PC-9 (cell line): ENCODE results near the gene PCDHGA12. TPM values are rescaled to one million over a fixed set of nuclear protein-coding genes. Genes with fewer than 3 reads are reported as not detected.

Experiments used
- BruUV-seq: library from RNA; stranded (reverse); fragments of 400-500 nt; replicated peaks from 2 replicates; lab custom pipeline; 2021; lab: Mats Ljungman, UMichigan
- CTCF ChIA-PET: fragments of 300-600 bp; sonication (Branson Sonifier 250); formaldehyde crosslinking; loops from one replicate; lab custom pipeline; 2022; ENCODE audit warnings: antibody characterized with exemption; lab: Charles Lee
- POLR2A ChIA-PET: fragments of 300-600 bp; sonication (Branson Sonifier 250); formaldehyde crosslinking; loops from one replicate; lab custom pipeline; 2022; ENCODE audit warnings: antibody characterized with exemption; ENCODE audit not compliant: unreplicated experiment; lab: Charles Lee
- DNase-seq, 2 experiments: peaks; one replicate each; pipeline versions ENCODE4 v3.0.0 to v3.0.0-alpha.2; 2015 to 2022; ENCODE audit warnings: mixed read lengths in 1 of 2
- H2AFZ ChIP-seq: fragments of 200-600 bp; sonication (generic); 2 replicates; pipeline ENCODE4 v1.8.1; 2017; ENCODE audit warnings: antibody characterized with exemption
- H3F3A ChIP-seq: fragments of 200-600 bp; sonication (generic); 2 replicates; pipeline ENCODE4 v1.8.1; 2017; ENCODE audit warnings: antibody characterized with exemption, mild to moderate bottlenecking, low read depth; ENCODE audit not compliant: insufficient read depth
- H3K27ac ChIP-seq: fragments of 200-600 bp; sonication (generic); 2 replicates; pipeline ENCODE4 v1.6.1; 2016; ENCODE audit warnings: mixed run types
- H3K27me3 ChIP-seq: fragments of 200-600 bp; sonication (generic); 2 replicates; pipeline ENCODE4 v1.6.1; 2016; ENCODE audit warnings: low read depth, mixed run types; ENCODE audit not compliant: insufficient read depth
- H3K36me3 ChIP-seq: fragments of 200-600 bp; sonication (generic); 2 replicates; pipeline ENCODE4 v1.6.1; 2016; ENCODE audit warnings: low read depth, mixed run types
- H3K4me1 ChIP-seq: fragments of 200-600 bp; sonication (generic); replicated peaks from 2 replicates; pipeline ENCODE4 v1.6.1; 2016; ENCODE audit warnings: mixed run types; ENCODE audit not compliant: insufficient read depth
- H3K4me2 ChIP-seq: fragments of 200-600 bp; sonication (generic); 2 replicates; pipeline ENCODE4 v1.6.1; 2017; ENCODE audit warnings: mixed run types
- H3K4me3 ChIP-seq: fragments of 200-600 bp; sonication (generic); 2 replicates; pipeline ENCODE4 v1.6.1; 2016; ENCODE audit warnings: mixed run types
- H3K79me2 ChIP-seq: fragments of 200-600 bp; sonication (generic); 2 replicates; pipeline ENCODE4 v1.6.1; 2017; ENCODE audit warnings: low read depth, mixed run types
- H3K9me2 ChIP-seq: fragments of 200-600 bp; sonication (generic); 2 replicates; pipeline ENCODE4 v1.8.1; 2017; ENCODE audit warnings: mild to moderate bottlenecking; ENCODE audit not compliant: insufficient read depth
- H3K9me3 ChIP-seq: fragments of 200-600 bp; sonication (generic); 2 replicates; pipeline ENCODE4 v1.8.1; 2016; ENCODE audit warnings: low read depth; ENCODE audit not compliant: insufficient read depth
- H4K20me1 ChIP-seq: fragments of 200-600 bp; sonication (generic); 2 replicates; pipeline ENCODE4 v1.8.1; 2017; ENCODE audit not compliant: insufficient read depth
- CTCF ChIP-seq: fragments of 200-600 bp; sonication (generic); conservative IDR thresholded peaks from 2 replicates; pipeline ENCODE4 v1.6.1; 2017; ENCODE audit warnings: mixed run types, antibody characterized with exemption, mild to moderate bottlenecking, moderate library complexity
- EZH2 ChIP-seq: fragments of 200-600 bp; sonication (generic); IDR thresholded peaks from 2 replicates; pipeline ENCODE4 v1.8.0; 2017; ENCODE audit warnings: antibody characterized with exemption, low read depth
- intact Hi-C: fragments of 100-400 bp; cut with micrococcal nuclease; formaldehyde crosslinking; loops from one replicate; pipeline ENCODE4 v1.10.0; 2022; ENCODE audit not compliant: unreplicated experiment
- total RNA-seq: library from RNA; stranded (reverse); gene quantifications from 2 replicates; pipeline ENCODE4 v1.2.3, GENCODE V29; 2021

Gene PCDHGA12
- total RNA-seq, 1 experiment from 2014 or later, result not detected

- Histone ChIP-seq H3K79me2 (no peaks in the 10 kb centered on the region), H3K4me1 (no peaks in the 10 kb centered on the region), H4K20me1 (no peaks in the 10 kb centered on the region), H3K27me3 (peaks cover 10% of the 10 kb centered on the region; the same call in 1 of the 2 replicates), H3K36me3 (no peaks in the 10 kb centered on the region), H3F3A (no peaks in the 10 kb centered on the region), H2AFZ (no peak overlapping the region), H3K9me3 (no peaks in the 10 kb centered on the region), H3K9me2 (no peaks in the 10 kb centered on the region), H3K27ac (no peak overlapping the region), H3K4me2 (no peak overlapping the region), H3K4me3 (no peak overlapping the region)
- intact Hi-C loops, result loop anchor here (10.0 kb wide), 1 partner anchor 94 kb away; the partner anchor contains the start of gene TAF7
- CTCF ChIA-PET, result no interaction called here
- POLR2A ChIA-PET, result no interaction called here
- BruUV-seq, result no TSS peak
- TF ChIP-seq CTCF (no peak), EZH2 (no peak)
- DNase-seq, result no peak
Measured at GRCh38 chr5:141419074-141419880, 11.0 kb upstream of the PCDHGA12 start.

DNA sequence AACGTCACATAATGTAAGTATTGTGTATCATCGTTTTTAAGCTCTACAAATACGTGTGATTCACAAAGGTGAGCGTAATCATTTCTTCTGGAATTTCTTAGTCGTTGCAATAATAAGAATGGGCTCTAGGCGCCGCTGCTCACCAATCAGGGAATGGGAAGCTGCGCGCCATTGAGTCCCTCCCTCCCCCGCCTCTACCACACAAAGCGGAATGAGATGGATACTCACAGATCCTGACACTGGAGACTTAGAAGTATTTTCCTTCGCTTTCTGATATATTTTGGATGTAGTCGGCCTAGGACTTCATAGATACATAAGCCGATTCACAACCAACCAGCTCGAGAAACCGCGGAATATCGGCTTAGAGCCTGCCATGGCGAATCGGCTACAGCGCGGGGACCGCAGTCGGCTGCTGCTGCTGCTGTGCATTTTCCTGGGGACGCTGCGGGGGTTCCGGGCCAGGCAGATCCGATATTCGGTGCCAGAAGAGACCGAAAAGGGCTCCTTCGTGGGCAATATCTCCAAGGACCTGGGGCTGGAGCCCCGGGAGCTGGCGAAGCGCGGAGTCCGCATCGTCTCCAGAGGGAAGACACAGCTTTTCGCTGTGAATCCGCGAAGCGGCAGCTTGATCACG lies 9.3 kb upstream of the PCDHGA12 start, which contains the start of gene PCDHGA11:
TSS of gene PCDHGA11 (plus strand) at position 197 of the 634 bp plus-strand sequence. CDS start at position 374, 177 bp downstream.
- H3K27ac ChIP-seq, result no peak within 1 kb of the TSS
- BruUV-seq, result no TSS peak
- no peaks in the 10 kb centered on the region for H3F3A ChIP-seq
- CTCF ChIA-PET, result interaction anchor here (0.6 to 1.8 kb wide), 9 partner anchors 63 to 832 kb away, joined by 3 to 12 read pairs (median 6); no protein-coding TSS in a partner anchor
- peak; percentile 81 for TF ChIP-seq CTCF
- no peak for TF ChIP-seq EZH2
- H3K9me3 ChIP-seq, result no peaks in the 10 kb centered on the region
- H4K20me1 ChIP-seq, result no peaks in the 10 kb centered on the region
- intact Hi-C loops, result loop anchor here (1.0 kb wide), 1 partner anchor 103 kb away; no protein-coding TSS in a partner anchor
- no peaks in the 10 kb centered on the region for H3K4me1 ChIP-seq
- peak within 1 kb of the TSS; percentile 69 for H3K4me2 ChIP-seq
- POLR2A ChIA-PET, result interaction anchor here (0.7 kb wide), 1 partner anchor 143 kb away, joined by 7 read pairs; no protein-coding TSS in a partner anchor
- no peaks in the 10 kb centered on the region for H3K79me2 ChIP-seq
- H2AFZ ChIP-seq, result peak within 1 kb of the TSS; percentile 63; the same call in 1 of the 2 replicates
- peak within 1 kb of the TSS; percentile 50 for H3K4me3 ChIP-seq
- peaks cover 25% of the 10 kb centered on the region; the same call in 1 of the 2 replicates for H3K27me3 ChIP-seq
- no peaks in the 10 kb centered on the region for H3K36me3 ChIP-seq
- peak; percentile 38 to 60 for DNase-seq
- H3K9me2 ChIP-seq, result no peaks in the 10 kb centered on the region

DNA sequence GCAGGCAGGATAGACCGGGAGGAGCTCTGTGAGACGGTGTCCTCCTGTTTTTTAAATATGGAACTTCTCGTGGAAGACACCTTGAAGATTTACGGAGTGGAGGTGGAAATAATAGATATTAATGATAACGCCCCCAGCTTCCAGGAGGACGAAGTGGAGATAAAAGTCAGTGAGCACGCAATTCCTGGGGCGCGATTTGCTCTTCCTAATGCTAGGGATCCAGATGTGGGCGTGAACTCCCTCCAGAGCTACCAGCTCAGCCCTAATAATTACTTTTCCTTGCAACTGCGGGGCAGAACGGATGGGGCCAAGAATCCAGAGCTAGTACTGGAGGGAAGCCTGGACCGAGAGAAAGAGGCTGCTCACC lies 8.8 kb upstream of the PCDHGA12 start:
- H4K20me1 ChIP-seq, result no peaks in the 10 kb centered on the region
- H3F3A ChIP-seq, result no peaks in the 10 kb centered on the region
- no peaks in the 10 kb centered on the region for H3K36me3 ChIP-seq
- peak overlapping the region; percentile 63; the same call in 1 of the 2 replicates for H2AFZ ChIP-seq
- CTCF ChIA-PET, result interaction anchor here (1.2 to 1.8 kb wide), 5 partner anchors 99 to 832 kb away, joined by 4 to 8 read pairs (median 7); no protein-coding TSS in a partner anchor
- no peak for TF ChIP-seq CTCF
- no peak for TF ChIP-seq EZH2
- intact Hi-C loops, result no loop called here
- peak overlapping the region; percentile 69 for H3K4me2 ChIP-seq
- no peaks in the 10 kb centered on the region for H3K4me1 ChIP-seq
- BruUV-seq, result no TSS peak
- H3K27me3 ChIP-seq, result peaks cover 30% of the 10 kb centered on the region
- DNase-seq, result no peak
- H3K4me3 ChIP-seq, result peak overlapping the region; percentile 50
- no peak overlapping the region for H3K27ac ChIP-seq
- POLR2A ChIA-PET, result interaction anchor here (0.7 kb wide), 1 partner anchor 142 kb away, joined by 7 read pairs; no protein-coding TSS in a partner anchor
- H3K9me3 ChIP-seq, result no peaks in the 10 kb centered on the region
- H3K9me2 ChIP-seq, result no peaks in the 10 kb centered on the region
- H3K79me2 ChIP-seq, result no peaks in the 10 kb centered on the region
